Neural cell (in vitro differentiated cells): ENCODE data around the gene TBC1D19. TPM values are rescaled to one million over a fixed set of nuclear protein-coding genes. Genes with fewer than 3 reads are reported as not detected.

Experiments used
- H2AFZ ChIP-seq: fragments of 200-600, 300-800 bp; sonication (generic), shearing (Covaris generic); 2 replicates; pipeline ENCODE4 v1.6.0; 2014; ENCODE audit warnings: low read depth, mild to moderate bottlenecking, antibody characterized with exemption, low read length, moderate library complexity
- H3F3A ChIP-seq: fragments of 200-600 bp; shearing (Covaris generic); 2 replicates; pipeline ENCODE4 v1.6.1; 2016; ENCODE audit warnings: mild to moderate bottlenecking, moderate library complexity, mixed read lengths, antibody characterized with exemption, low read length; ENCODE audit not compliant: insufficient read depth, poor library complexity, severe bottlenecking
- H3K27ac ChIP-seq: fragments of 200-600, 300-800 bp; sonication (generic), shearing (Covaris generic); 2 replicates; pipeline ENCODE4 v1.5.1; 2014; ENCODE audit warnings: mild to moderate bottlenecking, low read length, moderate library complexity
- H3K27me3 ChIP-seq: fragments of 300-800, 200-600 bp; sonication (generic), shearing (Covaris generic); 2 replicates; pipeline ENCODE4 v1.6.0; 2014; ENCODE audit warnings: mild to moderate bottlenecking, low read depth, low read length, moderate library complexity; ENCODE audit not compliant: insufficient read depth
- H3K36me3 ChIP-seq: fragments of 300-800, 200-600 bp; sonication (generic), shearing (Covaris generic); 2 replicates; pipeline ENCODE4 v1.5.1; 2014; ENCODE audit warnings: mild to moderate bottlenecking, antibody characterized with exemption, low read length, moderate library complexity; ENCODE audit not compliant: insufficient read depth
- H3K4me2 ChIP-seq: fragments of 300-800, 200-600 bp; sonication (generic), shearing (Covaris generic); 2 replicates; pipeline ENCODE4 v1.6.0; 2014; ENCODE audit warnings: mild to moderate bottlenecking, low read length
- H3K4me3 ChIP-seq: fragments of 300-800, 200-600 bp; sonication (generic), shearing (Covaris generic); 2 replicates; pipeline ENCODE4 v1.5.1; 2014; ENCODE audit warnings: mild to moderate bottlenecking, low read length, moderate library complexity
- H3K79me2 ChIP-seq: fragments of 200-600 bp; shearing (Covaris generic); replicated peaks from 2 replicates; pipeline ENCODE4 v1.6.0; 2014; ENCODE audit warnings: mild to moderate bottlenecking, low read length, moderate library complexity; ENCODE audit not compliant: insufficient read depth
- H3K9ac ChIP-seq: fragments of 300-800, 200-600 bp; sonication (generic), shearing (Covaris generic); 2 replicates; pipeline ENCODE4 v1.6.1; 2016; ENCODE audit warnings: mild to moderate bottlenecking, low read length, mixed read lengths
- H3K9me2 ChIP-seq: fragments of 200-600 bp; shearing (Covaris generic); 2 replicates; pipeline ENCODE4 v1.6.1; 2016; ENCODE audit warnings: mild to moderate bottlenecking, low read length, mixed read lengths; ENCODE audit not compliant: insufficient read depth
- H3K9me3 ChIP-seq: fragments of 200-600, 300-800 bp; sonication (generic), shearing (Covaris generic); 2 replicates; pipeline ENCODE4 v1.6.1; 2016; ENCODE audit warnings: mild to moderate bottlenecking, mixed run types, low read length, moderate library complexity, mixed read lengths
- H4K20me1 ChIP-seq: fragments of 200-600 bp; shearing (Covaris generic); 2 replicates; pipeline ENCODE4 v1.6.1; 2016; ENCODE audit warnings: mild to moderate bottlenecking, mixed run types; ENCODE audit not compliant: insufficient read depth
- CTCF ChIP-seq: fragments of 450-650 bp; IDR thresholded peaks from 2 replicates; pipeline ENCODE4 v1.5.1; 2014; ENCODE audit warnings: antibody characterized with exemption, mild to moderate bottlenecking, moderate library complexity; ENCODE audit not compliant: poor library complexity, severe bottlenecking
- EP300 ChIP-seq: fragments of 450-650 bp; conservative IDR thresholded peaks from 2 replicates; pipeline ENCODE4 v1.6.1; 2014; ENCODE audit warnings: antibody characterized with exemption, mild to moderate bottlenecking, moderate library complexity; ENCODE audit not compliant: poor library complexity, severe bottlenecking
- EZH2 ChIP-seq: fragments of 200-600, 300-800 bp; shearing (Covaris generic), sonication (generic); IDR thresholded peaks from 2 replicates; pipeline ENCODE4 v1.6.1; 2014; ENCODE audit warnings: antibody characterized with exemption, low read length, borderline replicate concordance, mild to moderate bottlenecking; ENCODE audit not compliant: insufficient read depth, poor library complexity, severe bottlenecking
- MXI1 ChIP-seq: fragments of 450-650 bp; conservative IDR thresholded peaks from 2 replicates; pipeline ENCODE4 v1.6.1; 2014; ENCODE audit warnings: antibody characterized with exemption, mild to moderate bottlenecking; ENCODE audit not compliant: poor library complexity, severe bottlenecking
- POLR2AphosphoS5 ChIP-seq: IDR thresholded peaks from 2 replicates; pipeline ENCODE4 v1.6.1; 2012
- RAD21 ChIP-seq: fragments of 450-650 bp; conservative IDR thresholded peaks from 2 replicates; pipeline ENCODE4 v1.6.1; 2014; ENCODE audit warnings: antibody characterized with exemption, mild to moderate bottlenecking, moderate library complexity
- REST ChIP-seq: IDR thresholded peaks from 2 replicates; pipeline ENCODE4 v1.6.1; 2012; ENCODE audit warnings: borderline replicate concordance
- SMC3 ChIP-seq: fragments of 450-650 bp; conservative IDR thresholded peaks from 2 replicates; pipeline ENCODE4 v1.6.1; 2014; ENCODE audit warnings: antibody characterized with exemption, mild to moderate bottlenecking, moderate library complexity; ENCODE audit not compliant: poor library complexity
- TAF1 ChIP-seq: IDR thresholded peaks from 2 replicates; pipeline ENCODE4 v1.6.1; 2012; ENCODE audit warnings: low read depth
- polyA plus RNA-seq: library from polyadenylated mRNA; depleted of rRNA; stranded (reverse); fragments of >200 nt; gene quantifications from 2 replicates; pipeline ENCODE4 v1.2.3, GENCODE V29; 2014

TBC1D19 gene
- polyA plus RNA-seq, 1 donor from 2014 or later = 23.1 TPM

GRCh38 chr4:26707342-26707741 lies 123.5 kb downstream of the TBC1D19 start:
- H3F3A ChIP-seq = no peaks in the 10 kb centered on the region
- H4K20me1 ChIP-seq = no peaks in the 10 kb centered on the region
- H3K79me2 ChIP-seq = no peaks in the 10 kb centered on the region
- no peaks in the 10 kb centered on the region for H3K27me3 ChIP-seq
- H3K27ac ChIP-seq = no peak overlapping the region
- no peaks in the 10 kb centered on the region for H3K9me2 ChIP-seq
- H3K9me3 ChIP-seq = no peaks in the 10 kb centered on the region
- no peak overlapping the region for H3K4me2 ChIP-seq
- H3K36me3 ChIP-seq = no peaks in the 10 kb centered on the region
- H3K4me3 ChIP-seq = no peak overlapping the region
- H3K9ac ChIP-seq = no peak overlapping the region
- TF ChIP-seq EZH2 (no peak), CTCF (no peak), TAF1 (no peak), POLR2AphosphoS5 (no peak), EP300 (no peak), REST (no peak), RAD21 (no peak), SMC3 (no peak), MXI1 (no peak)
- H2AFZ ChIP-seq = no peak overlapping the region

GRCh38 chr4:26709246-26709645 lies 125.4 kb downstream of the TBC1D19 start:
- Histone ChIP-seq H3K4me3 (no peak overlapping the region), H3F3A (no peaks in the 10 kb centered on the region), H3K79me2 (no peaks in the 10 kb centered on the region), H3K4me2 (no peak overlapping the region), H4K20me1 (no peaks in the 10 kb centered on the region), H3K9me3 (no peaks in the 10 kb centered on the region), H3K9ac (no peak overlapping the region), H3K27me3 (no peaks in the 10 kb centered on the region), H3K36me3 (no peaks in the 10 kb centered on the region), H2AFZ (no peak overlapping the region), H3K9me2 (no peaks in the 10 kb centered on the region), H3K27ac (no peak overlapping the region)
- TF ChIP-seq SMC3 (no peak), POLR2AphosphoS5 (no peak), CTCF (no peak), MXI1 (no peak), RAD21 (no peak), EP300 (no peak), REST (no peak)
